D721Med (cell line): Measurements from ENCODE around the gene TMTC4.

Source experiments
- DNase-seq: peaks from one replicate; pipeline ENCODE4 v3.0.0; 2011; ENCODE audit warnings: low spot score; ENCODE audit not compliant: insufficient read length
- FAIRE-seq: peaks from 2 replicates; lab custom pipeline; 2011; peaks lifted over from hg19 to GRCh38; lab: Jason Lieb, UNC
- TF ChIP-seq, protein P1 (sequence below): IDR thresholded peaks from 2 replicates; pipeline ENCODE4 v1.5.1; 2012; ENCODE audit warnings: mild to moderate bottlenecking, control low read depth; ENCODE audit not compliant: insufficient read depth; ENCODE audit errors: missing control alignments

TMTC4 gene

GRCh38 chr13:100560498-100561157 lies 114.0 kb downstream of the TMTC4 start:
- TF ChIP-seq, protein P1, sequence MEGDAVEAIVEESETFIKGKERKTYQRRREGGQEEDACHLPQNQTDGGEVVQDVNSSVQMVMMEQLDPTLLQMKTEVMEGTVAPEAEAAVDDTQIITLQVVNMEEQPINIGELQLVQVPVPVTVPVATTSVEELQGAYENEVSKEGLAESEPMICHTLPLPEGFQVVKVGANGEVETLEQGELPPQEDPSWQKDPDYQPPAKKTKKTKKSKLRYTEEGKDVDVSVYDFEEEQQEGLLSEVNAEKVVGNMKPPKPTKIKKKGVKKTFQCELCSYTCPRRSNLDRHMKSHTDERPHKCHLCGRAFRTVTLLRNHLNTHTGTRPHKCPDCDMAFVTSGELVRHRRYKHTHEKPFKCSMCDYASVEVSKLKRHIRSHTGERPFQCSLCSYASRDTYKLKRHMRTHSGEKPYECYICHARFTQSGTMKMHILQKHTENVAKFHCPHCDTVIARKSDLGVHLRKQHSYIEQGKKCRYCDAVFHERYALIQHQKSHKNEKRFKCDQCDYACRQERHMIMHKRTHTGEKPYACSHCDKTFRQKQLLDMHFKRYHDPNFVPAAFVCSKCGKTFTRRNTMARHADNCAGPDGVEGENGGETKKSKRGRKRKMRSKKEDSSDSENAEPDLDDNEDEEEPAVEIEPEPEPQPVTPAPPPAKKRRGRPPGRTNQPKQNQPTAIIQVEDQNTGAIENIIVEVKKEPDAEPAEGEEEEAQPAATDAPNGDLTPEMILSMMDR = no peak
- FAIRE-seq = no peak
- no peak for DNase-seq

DNA sequence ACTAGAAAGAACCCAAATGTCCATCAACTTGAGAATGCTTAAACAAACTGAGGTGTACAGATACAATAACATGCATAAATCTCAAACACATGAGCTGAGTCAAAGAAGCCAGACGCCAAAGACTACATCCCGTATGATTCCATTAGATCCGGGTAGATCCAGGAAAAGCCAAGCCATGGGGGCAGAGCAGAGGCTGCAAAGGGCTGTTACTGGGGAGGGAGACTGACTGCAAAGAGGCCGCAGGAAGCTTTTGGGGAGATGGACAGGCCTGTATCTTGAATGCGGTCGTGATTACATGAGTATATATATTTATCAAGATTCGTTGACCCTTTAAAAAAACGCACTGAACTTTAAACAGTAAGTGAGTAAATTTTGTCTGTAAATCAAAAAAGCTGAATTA lies 114.7 kb downstream of the TMTC4 start:
- FAIRE-seq = no peak

More for the DNA sequence above, 114.7 kb downstream of the TMTC4 start:
- TF ChIP-seq, protein P1 = no peak
- DNase-seq = no peak
